GM12878 (cell line): ENCODE data around the gene RRBP1. TPM values are rescaled to one million over a fixed set of nuclear protein-coding genes. Genes with fewer than 3 reads are reported as not detected.

ENCODE experiments used
- ATAC-seq: fragments of 200-7000 bp; cut with Tn5 transposase; 3 replicates; pipeline ENCODE4 v1.9.1; 2020; ENCODE audit warnings: mild to moderate bottlenecking, moderate library complexity
- BruUV-seq: library from RNA; stranded (reverse); fragments of 400-500 nt; replicated peaks from 2 replicates; lab custom pipeline; 2021; lab: Mats Ljungman, UMichigan
- CTCF ChIA-PET: fragments of 300-600 bp; sonication (Branson Sonifier 250); formaldehyde crosslinking; extraction: SDS; loops from one replicate; lab custom pipeline; 2021; ENCODE audit warnings: inconsistent platforms; lab: Yijun Ruan, JAX
- POLR2A ChIA-PET: fragments of 350-600 bp; formaldehyde crosslinking; extraction: SDS; loops from one replicate; lab custom pipeline; 2021; ENCODE audit warnings: inconsistent platforms; lab: Charles Lee
- RAD21 ChIA-PET: fragments of 300-600 bp; sonication (Branson Sonifier 250); formaldehyde crosslinking; loops from one replicate; lab custom pipeline; 2023; ENCODE audit warnings: antibody characterized with exemption; ENCODE audit not compliant: unreplicated experiment; lab: Charles Lee
- SMC1A ChIA-PET: fragments of 300-600 bp; sonication (Branson Sonifier 250); formaldehyde crosslinking; loops from one replicate; lab custom pipeline; 2023; ENCODE audit not compliant: unreplicated experiment, uncharacterized antibody; lab: Charles Lee
- DNase-seq: peaks from one replicate; pipeline ENCODE4 v3.0.0-alpha.2; 2011; ENCODE audit warnings: low read depth, low spot score
- FAIRE-seq: peaks from 3 replicates; lab custom pipeline; 2011; peaks lifted over from hg19 to GRCh38; lab: Jason Lieb, UNC
- H2AFZ ChIP-seq: 2 replicates; pipeline ENCODE4 v1.6.0; 2011; ENCODE audit warnings: low read depth, low read length, control low read depth; ENCODE audit not compliant: control insufficient read depth
- H3K27ac ChIP-seq: 2 replicates; pipeline ENCODE4 v1.5.1; 2011; ENCODE audit warnings: control low read depth; ENCODE audit not compliant: control insufficient read depth, insufficient read depth
- H3K27me3 ChIP-seq, 2 experiments: replicated peaks in 1 of 2; 2 replicates each; pipeline versions ENCODE4 v1.6.0 to v1.6.1; 2011; ENCODE audit warnings: low read length in 1 of 2; ENCODE audit not compliant: control insufficient read depth in 2 of 2, insufficient read depth in 2 of 2
- H3K36me3 ChIP-seq, 2 experiments: 2 replicates each; pipeline ENCODE4 v1.5.1; 2011; ENCODE audit warnings: low read length in 1 of 2; ENCODE audit not compliant: control insufficient read depth in 2 of 2, insufficient read depth in 2 of 2
- H3K4me1 ChIP-seq: 2 replicates; pipeline ENCODE4 v1.6.1; 2011; ENCODE audit warnings: mild to moderate bottlenecking, low read length, moderate library complexity, mixed read lengths; ENCODE audit not compliant: control insufficient read depth, insufficient read depth
- H3K4me2 ChIP-seq: 2 replicates; pipeline ENCODE4 v1.6.0; 2011; ENCODE audit warnings: control low read depth; ENCODE audit not compliant: control insufficient read depth, insufficient read depth
- H3K4me3 ChIP-seq: fragments of 200-600 bp; sonication (generic); 2 replicates; pipeline ENCODE4 v1.5.1; 2016
- H3K79me2 ChIP-seq: 2 replicates; pipeline ENCODE4 v1.6.0; 2011; ENCODE audit warnings: low read length; ENCODE audit not compliant: control insufficient read depth, insufficient read depth
- H3K9ac ChIP-seq: 2 replicates; pipeline ENCODE4 v1.8.0; 2011; ENCODE audit warnings: low read length, control low read depth, mixed read lengths; ENCODE audit not compliant: control insufficient read depth, insufficient read depth
- H3K9me3 ChIP-seq: replicated peaks from 3 replicates; pipeline ENCODE4 v1.5.1; 2011; ENCODE audit warnings: mild to moderate bottlenecking, low read length; ENCODE audit not compliant: control insufficient read depth, insufficient read depth
- H4K20me1 ChIP-seq: 2 replicates; pipeline ENCODE4 v1.6.0; 2011; ENCODE audit not compliant: control insufficient read depth, insufficient read depth
- CBX3 ChIP-seq: fragments of 200-600 bp; sonication (generic); IDR thresholded peaks from 2 replicates; pipeline ENCODE4 v1.6.1; 2016; ENCODE audit warnings: low read depth, borderline replicate concordance
- ESRRA ChIP-seq: IDR thresholded peaks from 2 replicates; pipeline ENCODE4 v1.6.1; 2012; ENCODE audit warnings: mild to moderate bottlenecking, low read length, improper control_type of control experiment
- GABPA ChIP-seq: IDR thresholded peaks from 2 replicates; pipeline ENCODE4 v1.6.1; 2014; ENCODE audit warnings: antibody characterized with exemption, low read depth, mild to moderate bottlenecking, inconsistent platforms
- JUND ChIP-seq: IDR thresholded peaks from 2 replicates; pipeline ENCODE4 v1.6.1; 2012; ENCODE audit warnings: low read depth, mild to moderate bottlenecking, low read length, improper control_type of control experiment, moderate library complexity
- MXI1 ChIP-seq: fragments of 150-350 bp; IDR thresholded peaks from 2 replicates; pipeline ENCODE4 v1.6.1; 2011; ENCODE audit warnings: low read depth, mild to moderate bottlenecking, inconsistent platforms, low read length, improper control_type of control experiment
- NFIC ChIP-seq: IDR thresholded peaks from 2 replicates; pipeline ENCODE4 v1.6.1; 2012; ENCODE audit warnings: low read depth, mild to moderate bottlenecking, inconsistent platforms, low read length, moderate library complexity
- STAT1 ChIP-seq: fragments of 450-650 bp; conservative IDR thresholded peaks from 2 replicates; pipeline ENCODE4 v1.6.1; 2014; ENCODE audit warnings: antibody characterized with exemption, mild to moderate bottlenecking
- TCF3 ChIP-seq: IDR thresholded peaks from 2 replicates; pipeline ENCODE4 v1.6.1; 2012; ENCODE audit warnings: low read depth, mild to moderate bottlenecking, low read length, borderline replicate concordance; ENCODE audit not compliant: insufficient read depth
- ZNF622 ChIP-seq: fragments of 450-650 bp; IDR thresholded peaks from 2 replicates; pipeline ENCODE4 v1.6.1; 2017; ENCODE audit warnings: mild to moderate bottlenecking, inconsistent platforms
- WGBS: methylation state at CpG from one replicate; pipeline ENCODE4 v1.1.6; 2016; ENCODE audit warnings: low lambda C conversion rate; ENCODE audit not compliant: insufficient replicate concordance, insufficient coverage; ENCODE audit errors: missing lambda C conversion rate; 5-methylcytosine and 5-hydroxymethylcytosine counted together
- in situ Hi-C: fragments of 300-500 bp; cut with MboI; formaldehyde crosslinking; loops from 9 replicates; pipeline ENCODE4 v1.14.3; 2018; ENCODE audit warnings: mixed read lengths
- intact Hi-C: fragments of 100-400 bp; cut with micrococcal nuclease; formaldehyde crosslinking; loops from one replicate; pipeline ENCODE4 v1.14.2; 2022; ENCODE audit not compliant: unreplicated experiment
- polyA plus RNA-seq, 11 experiments: library from polyadenylated mRNA; depleted of rRNA in 4 of 11; unstranded in 6 of 11; stranded (reverse) in 5 of 11; fragments of >200 nt; fragmentation: Nextera tagmentation in 4 of 11; fragmentation: Illumina TruSeq in 1 of 11; extraction: Ambion mirVana in 4 of 11; extraction: Trizol in 1 of 11; gene quantifications; 1 replicate in 1 of 11; 2 replicates in 10 of 11; pipeline versions ENCODE4 v1.2.1 to v1.2.3, GENCODE V29; 2011 to 2016; ENCODE audit warnings: inconsistent platforms in 2 of 11, missing spikeins in 2 of 11, low read depth in 1 of 11
- total RNA-seq, 4 experiments: library from RNA; depleted of rRNA in 3 of 4; stranded (reverse); fragments of >200 nt in 3 of 4; fragmentation: Illumina TruSeq in 1 of 4; extraction: Trizol in 1 of 4; gene quantifications; 2 replicates each; pipeline versions ENCODE4 v1.2.1 to v1.2.3, GENCODE V29; 2013 to 2021
- TF ChIP-seq, protein P1 (sequence below): IDR thresholded peaks from 2 replicates; pipeline ENCODE4 v1.6.1; 2012; ENCODE audit warnings: low read depth, low read length, improper control_type of control experiment
- TF ChIP-seq, protein P2 (sequence below): fragments of 450-650 bp; IDR thresholded peaks from 2 replicates; pipeline ENCODE4 v1.6.1; 2016; ENCODE audit warnings: mild to moderate bottlenecking
- TF ChIP-seq, protein P3 (sequence below): fragments of 450-650 bp; IDR thresholded peaks from 2 replicates; pipeline ENCODE4 v1.6.1; 2017; ENCODE audit warnings: borderline replicate concordance
- TF ChIP-seq, protein P4 (sequence below): IDR thresholded peaks from 2 replicates; pipeline ENCODE4 v1.6.1; 2011; ENCODE audit warnings: borderline replicate concordance, low read depth, mild to moderate bottlenecking, moderate library complexity, mixed read lengths, low read length; ENCODE audit not compliant: insufficient read depth; ENCODE audit errors: extremely low read length

Gene RRBP1
- total and polyA plus RNA-seq, 10 of the 15 experiments (the other 5 are each of a cell fraction or from before 2014, with no cell fraction given): 1.2 to 57.4 (median 24.6) TPM

DNA sequence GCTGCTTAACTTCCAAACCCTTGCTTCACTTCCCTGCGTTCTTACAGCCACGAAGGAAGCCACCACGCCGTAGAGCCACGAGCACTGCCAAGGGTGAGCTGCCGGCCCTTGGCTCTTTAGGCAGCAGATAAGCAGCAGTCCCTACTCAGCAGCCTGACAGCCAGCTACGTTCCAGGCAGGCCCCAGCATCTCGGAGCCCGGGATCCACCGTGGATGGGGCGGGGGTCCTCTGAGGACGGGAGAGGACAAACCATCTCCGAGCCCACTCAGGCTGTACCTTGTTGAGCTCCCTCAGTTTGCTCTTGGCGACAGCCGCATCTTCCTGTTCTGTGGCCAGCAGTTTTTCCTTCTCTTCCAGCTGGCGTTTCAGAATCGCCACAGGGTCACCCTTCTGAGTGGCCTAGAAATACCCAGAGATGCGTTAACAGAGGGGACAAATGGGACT lies 40.5 kb downstream of the RRBP1 start:
- Histone ChIP-seq H3K4me1 (no peaks in the 10 kb centered on the region; the same call in 1 of the 2 replicates), H3K9me3 (no peaks in the 10 kb centered on the region)
- no peak for FAIRE-seq
- no peak for TF ChIP-seq GABPA
- TF ChIP-seq, all 136 proteins: peak for 0
- ChIA-PET CTCF (no interaction called here), RAD21 (no interaction called here), SMC1A (interaction anchor here (0.6 kb wide), 1 partner anchor 296 kb away, joined by 3 read pairs; no protein-coding TSS in a partner anchor), POLR2A (no interaction called here)
- no peak overlapping the region for H3K4me2 ChIP-seq
- no peak overlapping the region for H3K9ac ChIP-seq
- ATAC-seq (no peak), DNase-seq (no peak)
- in situ Hi-C loops (no loop called here), intact Hi-C loops (no loop called here)
- no peaks in the 10 kb centered on the region for H4K20me1 ChIP-seq
- WGBS: 93% methylated on average over 18 of the region's 18 CpGs
- H3K4me3 ChIP-seq: no peak overlapping the region
- no peaks in the 10 kb centered on the region; the same call in 1 of the 2 replicates for H3K79me2 ChIP-seq
- no peak overlapping the region for H2AFZ ChIP-seq
- BruUV-seq: no TSS peak
- no peaks in the 10 kb centered on the region for H3K27me3 ChIP-seq
- H3K36me3 ChIP-seq: peaks cover 6 to 14% of the 10 kb centered on the region in 2 experiments
- H3K27ac ChIP-seq: no peak overlapping the region

DNA sequence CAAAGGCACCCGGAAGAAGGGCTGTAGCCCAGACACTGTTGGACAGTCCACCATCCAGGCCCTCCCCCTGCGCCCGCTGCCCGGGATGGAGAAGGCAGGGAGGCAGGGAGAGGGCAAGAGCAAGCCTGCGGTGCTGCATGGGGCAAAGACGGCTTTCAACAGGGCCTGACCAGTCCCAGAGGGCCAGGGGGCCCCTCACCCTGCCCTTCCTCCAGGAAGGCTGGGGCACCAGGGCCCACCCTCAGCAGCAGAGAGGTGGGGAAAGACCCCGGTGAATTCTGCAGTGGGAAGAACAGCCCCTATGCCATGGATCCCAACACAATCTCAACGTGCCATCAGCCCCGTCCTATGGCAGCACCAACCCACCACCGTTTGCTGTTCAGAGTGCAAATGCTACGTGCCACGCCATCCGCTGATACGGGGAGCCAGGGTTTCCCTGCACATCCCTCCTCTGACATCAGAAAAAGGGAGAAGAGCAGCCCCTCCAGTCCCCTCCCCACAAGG lies 41.1 kb downstream of the RRBP1 start:
- H2AFZ ChIP-seq: no peak overlapping the region
- H3K9me3 ChIP-seq: no peaks in the 10 kb centered on the region
- H3K79me2 ChIP-seq: no peaks in the 10 kb centered on the region; the same call in 1 of the 2 replicates
- ChIA-PET CTCF (no interaction called here), SMC1A (no interaction called here), RAD21 (no interaction called here), POLR2A (no interaction called here)
- DNase-seq (no peak), FAIRE-seq (no peak), ATAC-seq (no peak)
- no peaks in the 10 kb centered on the region for H4K20me1 ChIP-seq
- peaks cover 6 to 14% of the 10 kb centered on the region in 2 experiments for H3K36me3 ChIP-seq
- in situ Hi-C loops (no loop called here), intact Hi-C loops (no loop called here)
- no peaks in the 10 kb centered on the region for H3K27me3 ChIP-seq
- H3K4me3 ChIP-seq: no peak overlapping the region
- H3K27ac ChIP-seq: no peak overlapping the region
- no peak overlapping the region for H3K9ac ChIP-seq
- H3K4me1 ChIP-seq: no peaks in the 10 kb centered on the region; the same call in 1 of the 2 replicates
- H3K4me2 ChIP-seq: no peak overlapping the region
- WGBS: 90% methylated on average over 14 of the region's 14 CpGs
- BruUV-seq: no TSS peak
- TF ChIP-seq ESRRA (no peak), NFIC (no peak), TCF3 (no peak), JUND (no peak), MXI1 (no peak), CBX3 (no peak), STAT1 (no peak), ZNF622 (no peak)
- TF ChIP-seq, protein P1, sequence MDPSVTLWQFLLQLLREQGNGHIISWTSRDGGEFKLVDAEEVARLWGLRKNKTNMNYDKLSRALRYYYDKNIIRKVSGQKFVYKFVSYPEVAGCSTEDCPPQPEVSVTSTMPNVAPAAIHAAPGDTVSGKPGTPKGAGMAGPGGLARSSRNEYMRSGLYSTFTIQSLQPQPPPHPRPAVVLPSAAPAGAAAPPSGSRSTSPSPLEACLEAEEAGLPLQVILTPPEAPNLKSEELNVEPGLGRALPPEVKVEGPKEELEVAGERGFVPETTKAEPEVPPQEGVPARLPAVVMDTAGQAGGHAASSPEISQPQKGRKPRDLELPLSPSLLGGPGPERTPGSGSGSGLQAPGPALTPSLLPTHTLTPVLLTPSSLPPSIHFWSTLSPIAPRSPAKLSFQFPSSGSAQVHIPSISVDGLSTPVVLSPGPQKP: no peak
- TF ChIP-seq, protein P2, sequence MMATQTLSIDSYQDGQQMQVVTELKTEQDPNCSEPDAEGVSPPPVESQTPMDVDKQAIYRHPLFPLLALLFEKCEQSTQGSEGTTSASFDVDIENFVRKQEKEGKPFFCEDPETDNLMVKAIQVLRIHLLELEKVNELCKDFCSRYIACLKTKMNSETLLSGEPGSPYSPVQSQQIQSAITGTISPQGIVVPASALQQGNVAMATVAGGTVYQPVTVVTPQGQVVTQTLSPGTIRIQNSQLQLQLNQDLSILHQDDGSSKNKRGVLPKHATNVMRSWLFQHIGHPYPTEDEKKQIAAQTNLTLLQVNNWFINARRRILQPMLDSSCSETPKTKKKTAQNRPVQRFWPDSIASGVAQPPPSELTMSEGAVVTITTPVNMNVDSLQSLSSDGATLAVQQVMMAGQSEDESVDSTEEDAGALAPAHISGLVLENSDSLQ: no peak
- TF ChIP-seq, protein P3, sequence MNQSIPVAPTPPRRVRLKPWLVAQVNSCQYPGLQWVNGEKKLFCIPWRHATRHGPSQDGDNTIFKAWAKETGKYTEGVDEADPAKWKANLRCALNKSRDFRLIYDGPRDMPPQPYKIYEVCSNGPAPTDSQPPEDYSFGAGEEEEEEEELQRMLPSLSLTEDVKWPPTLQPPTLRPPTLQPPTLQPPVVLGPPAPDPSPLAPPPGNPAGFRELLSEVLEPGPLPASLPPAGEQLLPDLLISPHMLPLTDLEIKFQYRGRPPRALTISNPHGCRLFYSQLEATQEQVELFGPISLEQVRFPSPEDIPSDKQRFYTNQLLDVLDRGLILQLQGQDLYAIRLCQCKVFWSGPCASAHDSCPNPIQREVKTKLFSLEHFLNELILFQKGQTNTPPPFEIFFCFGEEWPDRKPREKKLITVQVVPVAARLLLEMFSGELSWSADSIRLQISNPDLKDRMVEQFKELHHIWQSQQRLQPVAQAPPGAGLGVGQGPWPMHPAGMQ: no peak
- TF ChIP-seq, protein P4, sequence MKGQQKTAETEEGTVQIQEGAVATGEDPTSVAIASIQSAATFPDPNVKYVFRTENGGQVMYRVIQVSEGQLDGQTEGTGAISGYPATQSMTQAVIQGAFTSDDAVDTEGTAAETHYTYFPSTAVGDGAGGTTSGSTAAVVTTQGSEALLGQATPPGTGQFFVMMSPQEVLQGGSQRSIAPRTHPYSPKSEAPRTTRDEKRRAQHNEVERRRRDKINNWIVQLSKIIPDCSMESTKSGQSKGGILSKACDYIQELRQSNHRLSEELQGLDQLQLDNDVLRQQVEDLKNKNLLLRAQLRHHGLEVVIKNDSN: no peak
